ENCODE results near the gene RRP12.

DNA sequence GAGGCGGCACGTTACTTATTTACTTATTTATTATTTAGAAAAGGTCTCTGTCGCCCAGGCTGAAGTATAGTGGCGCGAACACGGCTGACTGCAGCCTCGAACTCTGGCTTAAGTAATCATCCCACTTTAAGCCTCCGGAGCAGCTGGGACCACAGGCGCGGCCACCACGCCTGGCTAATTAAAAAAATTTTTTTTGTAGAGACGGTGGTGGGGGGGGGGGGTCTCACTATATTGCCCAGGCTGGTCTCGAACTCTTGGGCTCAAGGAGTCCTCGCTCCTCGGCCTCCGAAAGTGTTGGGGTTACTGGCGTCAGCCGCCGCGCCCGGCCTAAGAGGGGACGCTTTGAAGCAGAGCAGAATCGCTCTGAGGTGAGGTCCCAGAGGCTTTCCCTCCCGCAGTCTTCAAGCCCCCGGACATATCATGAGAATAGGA, 65.9 kb downstream of the RRP12 start:
- TF ChIP-seq CTCF (IDR thresholded peaks at IDR 0.05) (no peak), POLR2A (IDR thresholded peaks at IDR 0.05) (no peak)
